HL-60 (cell line): Measurements from ENCODE around the gene EIF4G3.

Source experiments
- GABPA ChIP-seq: IDR thresholded peaks from 2 replicates; pipeline ENCODE4 v1.6.1; 2012; ENCODE audit warnings: low read depth
- POLR2AphosphoS5 ChIP-seq: IDR thresholded peaks from 2 replicates; pipeline ENCODE4 v1.6.1; 2012; ENCODE audit warnings: low read depth
- TF ChIP-seq, protein P1 (sequence below): IDR thresholded peaks from one replicate; pipeline ENCODE4 v1.5.1; 2011; ENCODE audit warnings: low read length, control low read depth, inconsistent platforms; ENCODE audit not compliant: insufficient read depth

DNA sequence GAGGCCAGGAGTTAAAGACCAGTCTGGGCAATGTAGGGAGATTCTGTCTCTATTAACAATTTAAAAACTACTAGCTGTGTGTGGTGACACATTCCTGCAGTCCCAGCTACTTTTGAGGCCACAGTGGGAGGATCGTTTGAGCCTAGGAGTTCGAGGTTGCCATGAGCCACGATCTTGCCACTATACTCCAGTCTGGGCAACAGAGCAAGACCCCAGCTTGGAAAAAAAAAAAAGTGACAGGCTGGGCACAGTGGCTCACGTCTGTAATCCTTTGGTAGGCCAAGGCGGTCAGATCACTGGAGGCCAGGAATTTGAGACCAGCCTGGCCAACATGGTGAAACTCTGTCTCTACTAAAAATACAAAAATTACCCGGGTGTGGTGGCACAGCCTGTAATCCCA lies 416.4 kb downstream of the EIF4G3 start:
- TF ChIP-seq, protein P1, sequence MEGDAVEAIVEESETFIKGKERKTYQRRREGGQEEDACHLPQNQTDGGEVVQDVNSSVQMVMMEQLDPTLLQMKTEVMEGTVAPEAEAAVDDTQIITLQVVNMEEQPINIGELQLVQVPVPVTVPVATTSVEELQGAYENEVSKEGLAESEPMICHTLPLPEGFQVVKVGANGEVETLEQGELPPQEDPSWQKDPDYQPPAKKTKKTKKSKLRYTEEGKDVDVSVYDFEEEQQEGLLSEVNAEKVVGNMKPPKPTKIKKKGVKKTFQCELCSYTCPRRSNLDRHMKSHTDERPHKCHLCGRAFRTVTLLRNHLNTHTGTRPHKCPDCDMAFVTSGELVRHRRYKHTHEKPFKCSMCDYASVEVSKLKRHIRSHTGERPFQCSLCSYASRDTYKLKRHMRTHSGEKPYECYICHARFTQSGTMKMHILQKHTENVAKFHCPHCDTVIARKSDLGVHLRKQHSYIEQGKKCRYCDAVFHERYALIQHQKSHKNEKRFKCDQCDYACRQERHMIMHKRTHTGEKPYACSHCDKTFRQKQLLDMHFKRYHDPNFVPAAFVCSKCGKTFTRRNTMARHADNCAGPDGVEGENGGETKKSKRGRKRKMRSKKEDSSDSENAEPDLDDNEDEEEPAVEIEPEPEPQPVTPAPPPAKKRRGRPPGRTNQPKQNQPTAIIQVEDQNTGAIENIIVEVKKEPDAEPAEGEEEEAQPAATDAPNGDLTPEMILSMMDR, result no peak
- TF ChIP-seq POLR2AphosphoS5 (no peak), GABPA (no peak)
